Neural progenitor cell (in vitro differentiated cells): ENCODE data around the gene SCGN. TPM values are rescaled to one million over a fixed set of nuclear protein-coding genes. Genes with fewer than 3 reads are reported as not detected.

Experiments
- DNase-seq: peaks from one replicate; pipeline ENCODE4 v3.0.0-alpha.2; 2016; ENCODE audit warnings: low spot score
- H2AFZ ChIP-seq: fragments of 200-600 bp; sonication (generic); replicated peaks from 2 replicates; pipeline ENCODE4 v1.6.1; 2016; ENCODE audit warnings: antibody characterized with exemption
- H3F3A ChIP-seq: fragments of 200-600 bp; sonication (generic); 2 replicates; pipeline ENCODE4 v1.6.1; 2016; ENCODE audit warnings: antibody characterized with exemption, low read depth
- H3K27ac ChIP-seq: fragments of 200-600 bp; sonication (generic); 2 replicates; pipeline ENCODE4 v1.5.1; 2016; ENCODE audit warnings: mild to moderate bottlenecking
- H3K27me3 ChIP-seq: fragments of 200-600 bp; sonication (generic); 2 replicates; pipeline ENCODE4 v1.6.1; 2016; ENCODE audit warnings: mild to moderate bottlenecking, moderate library complexity
- H3K36me3 ChIP-seq: fragments of 200-600 bp; sonication (generic); 2 replicates; pipeline ENCODE4 v1.5.1; 2016
- H3K4me1 ChIP-seq: fragments of 200-600 bp; sonication (generic); 2 replicates; pipeline ENCODE4 v1.6.1; 2016; ENCODE audit warnings: mixed run types
- H3K4me2 ChIP-seq: fragments of 200-600 bp; sonication (generic); 2 replicates; pipeline ENCODE4 v1.6.1; 2016
- H3K4me3 ChIP-seq: fragments of 200-600 bp; sonication (generic); 2 replicates; pipeline ENCODE4 v1.5.1; 2016
- H3K79me2 ChIP-seq: fragments of 200-600 bp; sonication (generic); 2 replicates; pipeline ENCODE4 v1.6.1; 2016; ENCODE audit warnings: low read depth
- H3K9ac ChIP-seq: fragments of 200-600 bp; sonication (generic); 2 replicates; pipeline ENCODE4 v1.6.1; 2016
- H3K9me3 ChIP-seq: fragments of 200-600 bp; sonication (generic); 2 replicates; pipeline ENCODE4 v1.5.1; 2016; ENCODE audit warnings: low read depth
- H4K20me1 ChIP-seq: fragments of 200-600 bp; sonication (generic); 2 replicates; pipeline ENCODE4 v1.6.1; 2016; ENCODE audit warnings: low read depth
- H3K27ac Mint-ChIP-seq: 3 replicates; pipeline ENCODE4 v1.8.0; 2021; ENCODE audit warnings: mixed read lengths
- H3K27me3 Mint-ChIP-seq: 2 replicates; pipeline ENCODE4 v1.8.0; 2022; ENCODE audit warnings: low read depth, mild to moderate bottlenecking, inconsistent platforms, moderate library complexity, mixed read lengths; ENCODE audit not compliant: insufficient read depth
- H3K36me3 Mint-ChIP-seq: 3 replicates; pipeline ENCODE4 v1.8.0; 2021; ENCODE audit warnings: mixed read lengths
- H3K4me1 Mint-ChIP-seq: 3 replicates; pipeline ENCODE4 v1.8.0; 2021; ENCODE audit warnings: mixed read lengths
- H3K4me3 Mint-ChIP-seq: 3 replicates; pipeline ENCODE4 v1.8.0; 2021; ENCODE audit warnings: mild to moderate bottlenecking, moderate library complexity, mixed read lengths
- H3K9me3 Mint-ChIP-seq: 3 replicates; pipeline ENCODE4 v1.8.0; 2020; ENCODE audit warnings: mixed read lengths
- EZH2 ChIP-seq: fragments of 200-600 bp; sonication (generic); IDR thresholded peaks from 2 replicates; pipeline ENCODE4 v1.6.1; 2017; ENCODE audit warnings: antibody characterized with exemption, mild to moderate bottlenecking, moderate library complexity
- EZH2phosphoT487 ChIP-seq: fragments of 200-600 bp; sonication (generic); IDR thresholded peaks from 2 replicates; pipeline ENCODE4 v1.6.1; 2017; ENCODE audit warnings: antibody characterized with exemption
- total RNA-seq: library from RNA; depleted of rRNA; stranded (reverse); fragments of >200 nt; gene quantifications from 2 replicates; pipeline ENCODE4 v1.2.3, GENCODE V29; 2015; ENCODE audit warnings: low replicate concordance
- TF ChIP-seq, protein P1 (sequence below): fragments of 200-600 bp; sonication (generic); IDR thresholded peaks from 2 replicates; pipeline ENCODE4 v1.5.1; 2017; ENCODE audit warnings: antibody characterized with exemption, mild to moderate bottlenecking

SCGN gene
- total RNA-seq, 1 donor from 2014 or later: not detected

DNA sequence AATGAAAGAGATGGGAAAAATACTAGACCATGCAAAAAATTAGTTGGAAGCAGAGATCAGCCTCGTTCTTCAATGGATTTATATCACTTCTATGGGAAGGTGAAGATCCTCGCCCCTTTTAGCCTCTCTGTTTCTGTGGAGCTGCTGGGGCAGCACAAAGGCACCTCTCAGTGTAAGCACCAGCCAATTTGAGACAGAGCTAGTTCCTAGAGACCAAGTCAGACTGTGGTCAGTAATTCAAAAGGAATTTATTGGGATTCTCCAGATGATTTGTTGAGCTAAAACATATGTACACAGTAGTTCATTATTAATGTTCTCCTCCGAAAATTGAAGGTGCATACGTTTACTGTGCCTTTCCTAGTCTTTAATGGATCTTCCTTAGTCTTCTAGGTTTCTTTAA lies 42.4 kb downstream of the SCGN start:
- H3K9me3 ChIP-seq: no peaks in the 10 kb centered on the region
- DNase-seq: no peak
- H3K4me3 ChIP-seq: no peak overlapping the region
- Mint-ChIP-seq H3K4me3 (no peak overlapping the region), H3K27ac (no peak overlapping the region), H3K36me3 (no peaks in the 10 kb centered on the region), H3K9me3 (no peaks in the 10 kb centered on the region), H3K27me3 (peaks cover 2% of the 10 kb centered on the region), H3K4me1 (peaks cover 17% of the 10 kb centered on the region)
- TF ChIP-seq, protein P1, sequence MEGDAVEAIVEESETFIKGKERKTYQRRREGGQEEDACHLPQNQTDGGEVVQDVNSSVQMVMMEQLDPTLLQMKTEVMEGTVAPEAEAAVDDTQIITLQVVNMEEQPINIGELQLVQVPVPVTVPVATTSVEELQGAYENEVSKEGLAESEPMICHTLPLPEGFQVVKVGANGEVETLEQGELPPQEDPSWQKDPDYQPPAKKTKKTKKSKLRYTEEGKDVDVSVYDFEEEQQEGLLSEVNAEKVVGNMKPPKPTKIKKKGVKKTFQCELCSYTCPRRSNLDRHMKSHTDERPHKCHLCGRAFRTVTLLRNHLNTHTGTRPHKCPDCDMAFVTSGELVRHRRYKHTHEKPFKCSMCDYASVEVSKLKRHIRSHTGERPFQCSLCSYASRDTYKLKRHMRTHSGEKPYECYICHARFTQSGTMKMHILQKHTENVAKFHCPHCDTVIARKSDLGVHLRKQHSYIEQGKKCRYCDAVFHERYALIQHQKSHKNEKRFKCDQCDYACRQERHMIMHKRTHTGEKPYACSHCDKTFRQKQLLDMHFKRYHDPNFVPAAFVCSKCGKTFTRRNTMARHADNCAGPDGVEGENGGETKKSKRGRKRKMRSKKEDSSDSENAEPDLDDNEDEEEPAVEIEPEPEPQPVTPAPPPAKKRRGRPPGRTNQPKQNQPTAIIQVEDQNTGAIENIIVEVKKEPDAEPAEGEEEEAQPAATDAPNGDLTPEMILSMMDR: no peak
- no peak for TF ChIP-seq EZH2
- TF ChIP-seq EZH2phosphoT487: no peak
- H3K27ac ChIP-seq: no peak overlapping the region
- H3K27me3 ChIP-seq: no peaks in the 10 kb centered on the region
- no peak overlapping the region for H2AFZ ChIP-seq
- H3K36me3 ChIP-seq: no peaks in the 10 kb centered on the region
- no peak overlapping the region for H3K4me2 ChIP-seq
- peaks cover 22% of the 10 kb centered on the region for H3K4me1 ChIP-seq
- peaks cover 14% of the 10 kb centered on the region for H3F3A ChIP-seq
- H3K79me2 ChIP-seq: no peaks in the 10 kb centered on the region
- H4K20me1 ChIP-seq: no peaks in the 10 kb centered on the region
- H3K9ac ChIP-seq: no peak overlapping the region

DNA sequence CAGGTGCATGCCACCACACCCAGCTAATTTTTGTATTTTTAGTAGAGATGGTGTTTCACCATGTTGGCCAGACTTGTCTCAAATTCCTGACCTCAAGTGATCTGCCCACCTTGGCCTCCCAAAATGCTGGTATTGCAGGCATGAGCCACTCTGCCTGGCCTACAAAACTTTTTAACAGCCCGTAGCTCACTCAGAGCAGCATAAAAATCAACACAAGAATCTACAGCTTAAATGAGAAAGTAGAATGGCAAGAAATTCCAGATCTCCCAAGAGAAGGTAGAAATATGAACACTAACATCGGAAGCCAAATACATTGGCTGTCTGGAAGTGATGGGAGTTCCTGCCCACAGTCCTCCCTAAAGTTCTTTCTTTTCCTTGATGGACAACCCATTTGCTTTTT lies 43.7 kb downstream of the SCGN start:
- Mint-ChIP-seq H3K27ac (no peak overlapping the region), H3K27me3 (peaks cover 2% of the 10 kb centered on the region), H3K4me1 (peaks cover 21% of the 10 kb centered on the region), H3K36me3 (no peaks in the 10 kb centered on the region), H3K9me3 (no peaks in the 10 kb centered on the region), H3K4me3 (no peak overlapping the region)
- Histone ChIP-seq H4K20me1 (no peaks in the 10 kb centered on the region), H3K36me3 (no peaks in the 10 kb centered on the region), H3K27ac (no peak overlapping the region), H2AFZ (no peak overlapping the region), H3F3A (peaks cover 14% of the 10 kb centered on the region), H3K79me2 (no peaks in the 10 kb centered on the region), H3K9ac (no peak overlapping the region), H3K27me3 (no peaks in the 10 kb centered on the region), H3K9me3 (no peaks in the 10 kb centered on the region), H3K4me3 (no peak overlapping the region), H3K4me1 (peaks cover 22% of the 10 kb centered on the region), H3K4me2 (no peak overlapping the region)
- no peak for DNase-seq
- no peak for TF ChIP-seq EZH2phosphoT487
- no peak for TF ChIP-seq EZH2
- TF ChIP-seq, protein P1: no peak

DNA sequence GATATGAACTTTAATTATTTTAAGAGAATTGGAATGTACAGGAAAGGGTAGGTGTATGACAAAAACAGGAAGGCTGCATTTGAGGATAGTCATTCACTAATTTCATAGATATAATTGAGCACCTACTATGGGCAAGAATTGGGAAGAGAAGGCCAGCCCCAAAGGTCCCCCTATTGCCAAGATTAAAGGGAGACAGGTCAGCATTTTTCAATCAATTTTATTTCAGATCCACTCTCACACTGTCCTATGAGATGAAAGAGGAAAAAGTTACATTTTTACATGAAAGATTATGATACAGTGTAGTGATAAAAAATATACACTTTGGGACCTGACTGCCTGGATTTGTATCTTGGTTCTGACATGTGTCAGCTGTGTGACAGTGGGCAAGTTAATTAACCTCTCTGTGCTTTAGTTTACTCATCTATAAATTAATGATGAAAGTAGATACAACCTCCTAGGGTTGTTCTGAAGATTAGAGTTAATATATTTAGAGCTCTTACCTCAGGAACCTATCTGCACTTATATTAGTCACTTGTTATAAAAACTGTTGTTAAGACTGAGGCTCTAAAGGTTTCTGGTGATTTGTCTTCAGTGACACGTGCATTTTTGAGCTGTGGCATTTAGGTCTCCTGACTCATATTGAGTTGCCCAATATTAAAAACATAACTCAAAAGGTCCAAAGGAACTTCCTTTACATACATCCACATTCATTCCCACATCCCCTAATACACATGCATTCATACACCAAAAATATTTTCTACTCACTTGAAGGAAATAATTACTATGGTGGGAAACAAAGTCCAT lies 45.7 kb downstream of the SCGN start:
- Histone ChIP-seq H3K4me1 (peaks cover 6% of the 10 kb centered on the region), H3K9me3 (no peaks in the 10 kb centered on the region), H3K36me3 (no peaks in the 10 kb centered on the region), H4K20me1 (no peaks in the 10 kb centered on the region), H3K79me2 (no peaks in the 10 kb centered on the region), H3K4me2 (no peak overlapping the region), H2AFZ (no peak overlapping the region), H3K27ac (no peak overlapping the region), H3K27me3 (no peaks in the 10 kb centered on the region), H3K4me3 (no peak overlapping the region), H3F3A (peaks cover 2% of the 10 kb centered on the region), H3K9ac (no peak overlapping the region)
- Mint-ChIP-seq H3K36me3 (no peaks in the 10 kb centered on the region), H3K4me1 (peaks cover 13% of the 10 kb centered on the region), H3K9me3 (no peaks in the 10 kb centered on the region), H3K27ac (no peak overlapping the region), H3K4me3 (no peak overlapping the region), H3K27me3 (no peaks in the 10 kb centered on the region)
- no peak for DNase-seq
- TF ChIP-seq, protein P1: no peak
- TF ChIP-seq EZH2phosphoT487 (no peak), EZH2 (no peak)
